ENCODE results near the gene RHPN2.

The RHPN2 gene

DNA sequence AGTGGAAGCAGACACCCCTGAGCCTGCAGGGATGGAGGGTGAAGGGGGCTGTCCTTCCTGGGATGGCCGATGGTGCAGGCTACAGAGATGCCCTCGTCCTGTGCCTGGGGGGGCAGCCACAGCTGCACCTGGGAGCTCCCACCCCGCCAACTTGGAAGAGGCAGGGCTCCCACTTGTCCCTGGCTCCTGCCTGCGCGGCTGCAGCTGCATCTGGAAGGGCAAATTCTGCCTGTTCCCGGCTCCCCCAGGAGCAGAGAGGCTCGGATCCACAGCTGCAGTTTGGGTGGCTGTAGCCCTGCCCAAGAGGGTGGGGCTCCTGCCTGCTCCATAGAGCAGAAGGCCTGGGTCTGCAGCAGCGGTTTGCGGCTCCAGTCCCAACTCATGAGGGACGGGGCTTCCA lies 95.1 kb downstream of the RHPN2 start:
- TF ChIP-seq, protein P1, sequence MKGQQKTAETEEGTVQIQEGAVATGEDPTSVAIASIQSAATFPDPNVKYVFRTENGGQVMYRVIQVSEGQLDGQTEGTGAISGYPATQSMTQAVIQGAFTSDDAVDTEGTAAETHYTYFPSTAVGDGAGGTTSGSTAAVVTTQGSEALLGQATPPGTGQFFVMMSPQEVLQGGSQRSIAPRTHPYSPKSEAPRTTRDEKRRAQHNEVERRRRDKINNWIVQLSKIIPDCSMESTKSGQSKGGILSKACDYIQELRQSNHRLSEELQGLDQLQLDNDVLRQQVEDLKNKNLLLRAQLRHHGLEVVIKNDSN (IDR thresholded peaks at IDR 0.05), result no peak
- TF ChIP-seq NFIC (IDR thresholded peaks at IDR 0.05) (no peak), YY1 (IDR thresholded peaks at IDR 0.05; ENCODE audit: low read depth) (no peak), EGR1 (IDR thresholded peaks at IDR 0.05) (no peak), CREB1 (IDR thresholded peaks at IDR 0.05; ENCODE audit: low read depth) (no peak), RAD21 (IDR thresholded peaks at IDR 0.05; ENCODE audit: low read depth) (no peak), ZBTB7A (IDR thresholded peaks at IDR 0.05; ENCODE audit: low read depth) (no peak), TAF1 (IDR thresholded peaks at IDR 0.05; ENCODE audit: low read depth) (no peak), FOXM1 (IDR thresholded peaks at IDR 0.05; ENCODE audit: borderline replicate concordance, low read depth) (no peak), EP300 (IDR thresholded peaks at IDR 0.05; ENCODE audit: borderline replicate concordance) (no peak), TEAD4 (IDR thresholded peaks at IDR 0.05) (no peak), CEBPB (IDR thresholded peaks at IDR 0.05) (no peak), TCF12 (IDR thresholded peaks at IDR 0.05; ENCODE audit: low read depth) (no peak)
- TF ChIP-seq, protein P2, sequence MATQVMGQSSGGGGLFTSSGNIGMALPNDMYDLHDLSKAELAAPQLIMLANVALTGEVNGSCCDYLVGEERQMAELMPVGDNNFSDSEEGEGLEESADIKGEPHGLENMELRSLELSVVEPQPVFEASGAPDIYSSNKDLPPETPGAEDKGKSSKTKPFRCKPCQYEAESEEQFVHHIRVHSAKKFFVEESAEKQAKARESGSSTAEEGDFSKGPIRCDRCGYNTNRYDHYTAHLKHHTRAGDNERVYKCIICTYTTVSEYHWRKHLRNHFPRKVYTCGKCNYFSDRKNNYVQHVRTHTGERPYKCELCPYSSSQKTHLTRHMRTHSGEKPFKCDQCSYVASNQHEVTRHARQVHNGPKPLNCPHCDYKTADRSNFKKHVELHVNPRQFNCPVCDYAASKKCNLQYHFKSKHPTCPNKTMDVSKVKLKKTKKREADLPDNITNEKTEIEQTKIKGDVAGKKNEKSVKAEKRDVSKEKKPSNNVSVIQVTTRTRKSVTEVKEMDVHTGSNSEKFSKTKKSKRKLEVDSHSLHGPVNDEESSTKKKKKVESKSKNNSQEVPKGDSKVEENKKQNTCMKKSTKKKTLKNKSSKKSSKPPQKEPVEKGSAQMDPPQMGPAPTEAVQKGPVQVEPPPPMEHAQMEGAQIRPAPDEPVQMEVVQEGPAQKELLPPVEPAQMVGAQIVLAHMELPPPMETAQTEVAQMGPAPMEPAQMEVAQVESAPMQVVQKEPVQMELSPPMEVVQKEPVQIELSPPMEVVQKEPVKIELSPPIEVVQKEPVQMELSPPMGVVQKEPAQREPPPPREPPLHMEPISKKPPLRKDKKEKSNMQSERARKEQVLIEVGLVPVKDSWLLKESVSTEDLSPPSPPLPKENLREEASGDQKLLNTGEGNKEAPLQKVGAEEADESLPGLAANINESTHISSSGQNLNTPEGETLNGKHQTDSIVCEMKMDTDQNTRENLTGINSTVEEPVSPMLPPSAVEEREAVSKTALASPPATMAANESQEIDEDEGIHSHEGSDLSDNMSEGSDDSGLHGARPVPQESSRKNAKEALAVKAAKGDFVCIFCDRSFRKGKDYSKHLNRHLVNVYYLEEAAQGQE (IDR thresholded peaks at IDR 0.05; ENCODE audit: low read depth), result no peak
- TF ChIP-seq, protein P3, sequence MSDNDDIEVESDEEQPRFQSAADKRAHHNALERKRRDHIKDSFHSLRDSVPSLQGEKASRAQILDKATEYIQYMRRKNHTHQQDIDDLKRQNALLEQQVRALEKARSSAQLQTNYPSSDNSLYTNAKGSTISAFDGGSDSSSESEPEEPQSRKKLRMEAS (IDR thresholded peaks at IDR 0.05), result no peak

DNA sequence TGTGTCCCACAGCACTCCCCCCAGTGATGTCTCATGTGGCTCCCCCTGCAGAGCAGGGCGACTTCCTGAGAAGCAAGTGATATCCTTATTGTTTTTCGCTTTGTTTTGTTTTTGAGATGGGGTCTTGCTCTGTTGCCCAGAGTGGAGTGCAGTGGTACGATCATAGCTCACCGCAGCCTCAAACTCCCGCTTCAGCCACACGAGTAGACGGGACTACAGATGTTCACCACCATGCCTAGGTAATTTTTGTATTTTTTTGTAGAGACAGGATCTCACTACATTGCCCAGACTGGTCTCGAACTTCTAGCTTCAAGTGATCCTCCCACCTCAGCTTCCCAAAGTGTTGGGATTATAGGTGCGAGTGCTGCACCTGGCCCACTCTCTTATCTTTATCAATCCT lies 97.9 kb downstream of the RHPN2 start:
- no peak for TF ChIP-seq EGR1 (IDR thresholded peaks at IDR 0.05)
- TF ChIP-seq, protein P2 (IDR thresholded peaks at IDR 0.05; ENCODE audit: low read depth), result no peak
- no peak for TF ChIP-seq ZBTB7A (IDR thresholded peaks at IDR 0.05; ENCODE audit: low read depth)
- TF ChIP-seq TEAD4 (IDR thresholded peaks at IDR 0.05), result no peak
- no peak for TF ChIP-seq FOXM1 (IDR thresholded peaks at IDR 0.05; ENCODE audit: borderline replicate concordance, low read depth)
- no peak for TF ChIP-seq NFIC (IDR thresholded peaks at IDR 0.05)

DNA sequence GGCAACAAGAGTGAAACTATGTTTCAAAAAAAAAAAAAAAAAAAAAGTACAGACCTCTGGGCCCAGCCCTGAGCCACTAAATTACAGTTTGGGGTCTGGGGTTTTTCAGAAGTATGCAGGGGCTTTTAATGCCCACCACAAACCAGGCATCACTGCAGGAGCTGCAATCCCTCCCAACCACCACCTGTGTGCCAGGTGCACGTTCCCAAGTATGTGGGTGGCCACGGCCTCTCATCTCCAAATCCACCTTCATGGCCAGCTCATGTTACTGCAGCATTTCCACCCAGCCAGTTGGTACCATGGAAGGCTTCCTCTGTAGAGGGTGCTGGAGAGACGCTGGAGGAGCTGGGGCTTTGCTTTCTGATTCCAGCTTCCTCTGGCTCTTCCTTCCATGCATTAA lies 119.4 kb downstream of the RHPN2 start:
- no peak for TF ChIP-seq YY1 (IDR thresholded peaks at IDR 0.05; ENCODE audit: low read depth)
- no peak for TF ChIP-seq EP300 (IDR thresholded peaks at IDR 0.05; ENCODE audit: borderline replicate concordance)
- TF ChIP-seq, protein P2 (IDR thresholded peaks at IDR 0.05; ENCODE audit: low read depth), result no peak
- TF ChIP-seq CREB1 (IDR thresholded peaks at IDR 0.05; ENCODE audit: low read depth), result no peak
- no peak; the same call in 1 of the 2 replicates for TF ChIP-seq RAD21 (IDR thresholded peaks at IDR 0.05; ENCODE audit: low read depth)
- TF ChIP-seq, protein P3 (IDR thresholded peaks at IDR 0.05), result no peak
- TF ChIP-seq, protein P1 (IDR thresholded peaks at IDR 0.05), result no peak
- TF ChIP-seq TCF12 (IDR thresholded peaks at IDR 0.05; ENCODE audit: low read depth), result no peak
- no peak for TF ChIP-seq EGR1 (IDR thresholded peaks at IDR 0.05)
- TF ChIP-seq ZBTB7A (IDR thresholded peaks at IDR 0.05; ENCODE audit: low read depth), result no peak
- no peak for TF ChIP-seq CEBPB (IDR thresholded peaks at IDR 0.05)
- TF ChIP-seq TAF1 (IDR thresholded peaks at IDR 0.05; ENCODE audit: low read depth), result no peak
- TF ChIP-seq FOXM1 (IDR thresholded peaks at IDR 0.05; ENCODE audit: borderline replicate concordance, low read depth), result no peak
- TF ChIP-seq NFIC (IDR thresholded peaks at IDR 0.05), result no peak
- no peak for TF ChIP-seq TEAD4 (IDR thresholded peaks at IDR 0.05)

DNA sequence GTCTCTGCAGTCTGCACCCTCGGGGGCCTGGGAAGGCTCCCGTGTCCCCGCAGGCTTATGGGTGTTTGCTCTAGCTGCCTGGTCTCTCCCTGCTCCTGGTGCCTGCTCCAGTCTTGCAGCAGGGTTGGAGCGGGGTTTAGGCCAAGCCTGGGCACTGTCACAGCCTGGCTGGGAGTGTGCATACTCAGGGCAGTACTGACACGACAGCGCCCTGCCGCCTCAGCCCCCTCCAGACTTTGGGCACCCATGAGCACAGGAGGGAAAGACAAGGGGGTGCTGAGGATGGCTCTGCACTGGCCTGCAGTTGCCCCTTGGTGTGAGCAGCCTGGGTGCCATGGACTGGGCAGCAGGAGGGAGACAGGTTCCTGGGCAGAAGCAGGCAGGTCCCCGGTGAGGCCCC lies 128.6 kb downstream of the RHPN2 start:
- no peak for TF ChIP-seq CEBPB (IDR thresholded peaks at IDR 0.05)
- no peak for TF ChIP-seq RAD21 (IDR thresholded peaks at IDR 0.05; ENCODE audit: low read depth)
- no peak for TF ChIP-seq NFIC (IDR thresholded peaks at IDR 0.05)
- TF ChIP-seq, protein P2 (IDR thresholded peaks at IDR 0.05; ENCODE audit: low read depth), result no peak
